ENCODE results near the gene PLCB4. TPM values are rescaled to one million over a fixed set of nuclear protein-coding genes. Genes with fewer than 3 reads are reported as not detected.

PLCB4 gene
- total RNA-seq, 1 experiment from 2014 or later: 10.1 TPM

DNA sequence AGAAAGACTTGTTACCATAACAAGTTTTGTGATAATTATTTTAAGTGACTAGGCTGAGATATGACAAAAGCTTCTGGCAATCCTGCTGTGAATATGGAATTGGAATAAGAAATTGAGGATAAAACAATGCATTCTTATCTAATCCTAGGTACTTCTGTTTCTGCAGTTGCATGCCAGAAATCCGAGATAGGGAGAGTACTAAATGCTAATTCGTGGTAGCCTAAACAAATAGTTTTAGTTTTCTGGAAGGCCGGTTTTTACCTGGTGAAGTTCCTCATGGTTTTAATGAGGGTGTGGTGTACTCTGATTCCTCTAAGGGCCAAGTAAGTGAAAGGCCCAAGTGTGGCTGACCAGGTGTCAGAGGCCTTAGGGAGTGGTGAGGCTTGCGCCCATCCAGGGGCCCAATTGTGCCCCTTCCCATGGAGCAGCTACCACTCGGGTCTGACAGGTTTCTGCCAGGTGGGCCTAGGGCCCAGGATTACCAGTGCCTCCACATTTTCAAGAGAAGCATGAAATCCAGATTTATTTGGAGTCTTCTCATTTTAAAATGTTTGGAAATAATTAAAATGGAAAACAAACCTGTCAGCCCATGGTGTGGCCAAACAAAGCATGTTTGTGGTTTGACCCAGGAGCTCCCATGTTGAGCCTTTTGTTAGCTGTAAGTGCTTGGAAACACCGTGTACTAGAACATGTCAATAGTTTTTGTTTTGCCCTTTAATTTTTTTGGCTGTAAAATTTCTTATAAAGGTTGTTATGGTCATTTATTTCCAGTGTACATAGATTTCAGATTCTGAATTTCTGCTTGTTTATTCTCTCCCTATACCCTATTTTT is 6.6 kb downstream of the PLCB4 start:
- Histone ChIP-seq H3K27ac (ENCODE audit: insufficient read length, low read depth, low read length) (no peak overlapping the region), H3K18ac (ENCODE audit: insufficient read length, low read depth, low read length) (no peak overlapping the region), H4K8ac (replicated peaks; ENCODE audit: insufficient read length, low read depth, low read length) (no peak overlapping the region), H3K23ac (ENCODE audit: insufficient read length, low read depth, low read length) (no peak overlapping the region), H2BK12ac (ENCODE audit: insufficient read length, low read depth, low read length) (no peak overlapping the region), H2BK120ac (ENCODE audit: low read depth, low read length, poor library complexity, severe bottlenecking) (no peak overlapping the region), H3K79me2 (ENCODE audit: insufficient read depth, low read length) (no peaks in the 10 kb centered on the region; the same call in 1 of the 2 replicates), H2BK15ac (ENCODE audit: low read depth, low read length) (no peak overlapping the region), H3K4ac (ENCODE audit: low read depth, low read length) (no peak overlapping the region), H3K9ac (ENCODE audit: extremely low read depth, insufficient read length, low read length) (no peak overlapping the region), H3K9me3 (ENCODE audit: control insufficient read depth, low read depth, low read length) (no peaks in the 10 kb centered on the region), H2BK20ac (ENCODE audit: low read depth, low read length, poor library complexity, severe bottlenecking) (no peak overlapping the region), H3K27me3 (ENCODE audit: insufficient read depth, low read length) (no peaks in the 10 kb centered on the region), H2AK5ac (ENCODE audit: insufficient read length, low read length) (no peak overlapping the region), H3K4me1 (ENCODE audit: insufficient read depth, low read length) (peaks cover 9% of the 10 kb centered on the region; the same call in 1 of the 2 replicates), H4K5ac (ENCODE audit: insufficient read length, low read depth, low read length) (no peak overlapping the region), H3K56ac (ENCODE audit: insufficient read length, low read depth, low read length) (no peak overlapping the region), H3K14ac (ENCODE audit: insufficient read depth, low read length) (no peak overlapping the region), H4K20me1 (ENCODE audit: control insufficient read depth, insufficient read depth, insufficient read length) (no peaks in the 10 kb centered on the region), H3T11ph (ENCODE audit: low read length) (no peak overlapping the region), H3K4me2 (ENCODE audit: insufficient read depth, insufficient read length, low read length) (no peak overlapping the region), H2BK5ac (ENCODE audit: insufficient read length, low read length) (no peak overlapping the region), H4K91ac (ENCODE audit: insufficient read length, low read depth, low read length) (no peak overlapping the region), H3K79me1 (ENCODE audit: insufficient read depth, low read depth, low read length, poor library complexity, severe bottlenecking) (no peaks in the 10 kb centered on the region), H2AFZ (ENCODE audit: low read length) (no peak overlapping the region), H3K23me2 (ENCODE audit: insufficient read length, low read depth, low read length, poor library complexity, severe bottlenecking) (no peaks in the 10 kb centered on the region)
- H3K27me3 Mint-ChIP-seq (ENCODE audit: low read depth): no peaks in the 10 kb centered on the region
- WGBS (ENCODE audit: extremely low coverage, insufficient read length, low lambda C conversion rate): no CpG with 5 or more reads among the region's 6 CpGs
- no peak for TF ChIP-seq CTCF (conservative IDR thresholded peaks at IDR 0.05)
- H3K4me1 Mint-ChIP-seq: peaks cover 47 to 48% of the 10 kb centered on the region in 2 experiments
- H3K36me3 Mint-ChIP-seq (ENCODE audit: insufficient read depth in 1 of 3, low read depth in 3 of 3): no peaks in the 10 kb centered on the region
- no peak for DNase-seq
- no peak overlapping the region for H3K4me3 Mint-ChIP-seq
- no peak overlapping the region for H3K27ac Mint-ChIP-seq
- no peaks in the 10 kb centered on the region for H3K9me3 Mint-ChIP-seq
